ENCODE data around the gene GOLGA8F.
"Not testable (repeated sequence)": the region's sequence is repeated elsewhere in the genome, so short reads cannot be mapped to it uniquely, and the experiment has no call there.

GOLGA8F gene

GRCh38 chr15:28378364-28378763 lies at the start of gene GOLGA8F:
GOLGA8F (plus strand) TSS chr15:28378664; CDS start chr15:28378762, 98 bp downstream.
- H3K4me3 ChIP-seq (replicated peaks in 1 of 2; ENCODE audit: low read depth in 2 of 2, low read length in 2 of 2); DNase-seq (ENCODE audit: low read depth in 2 of 2): not testable (repeated sequence)

GRCh38 chr15:28357984-28358383 lies 20.5 kb upstream of the GOLGA8F start, which contains the start of gene GOLGA6L24:
GOLGA6L24 (minus strand) TSS chr15:28358084; CDS start chr15:28358023, 61 bp downstream.
- DNase-seq (ENCODE audit: low read depth in 2 of 2); H3K4me3 ChIP-seq (replicated peaks in 1 of 2; ENCODE audit: low read depth in 2 of 2, low read length in 2 of 2): not testable (repeated sequence)

- not testable (repeated sequence) for DNase-seq (ENCODE audit: low read depth in 2 of 2); H3K4me3 ChIP-seq (replicated peaks in 1 of 2; ENCODE audit: low read depth in 2 of 2, low read length in 2 of 2)
Measured at GRCh38 chr15:28365502-28365901, 13.0 kb upstream of the GOLGA8F start.

- H3K4me3 ChIP-seq (replicated peaks in 1 of 2; ENCODE audit: low read depth in 2 of 2, low read length in 2 of 2); DNase-seq (ENCODE audit: low read depth in 2 of 2): not testable (repeated sequence)
Measured at GRCh38 chr15:28380053-28380452, 1.6 kb downstream of the GOLGA8F start.

- DNase-seq (ENCODE audit: low read depth in 2 of 2); H3K4me3 ChIP-seq (replicated peaks in 1 of 2; ENCODE audit: low read depth in 2 of 2, low read length in 2 of 2): not testable (repeated sequence)
Measured at GRCh38 chr15:28396022-28396421, 17.6 kb downstream of the GOLGA8F start.

GRCh38 chr15:28402774-28403435 lies 24.4 kb downstream of the GOLGA8F start:
- DNase-seq (ENCODE audit: low read depth in 2 of 2); H3K4me3 ChIP-seq (replicated peaks in 1 of 2; ENCODE audit: low read depth in 2 of 2, low read length in 2 of 2): not testable (repeated sequence)

- not testable (repeated sequence) for DNase-seq (ENCODE audit: low read depth in 2 of 2)
Measured at GRCh38 chr15:28420470-28420869, 42.0 kb downstream of the GOLGA8F start.

GRCh38 chr15:28435594-28435993 lies 57.1 kb downstream of the GOLGA8F start:
- not testable (repeated sequence) for H3K4me3 ChIP-seq (replicated peaks in 1 of 2; ENCODE audit: low read depth in 2 of 2, low read length in 2 of 2); DNase-seq (ENCODE audit: low read depth in 2 of 2)

More at GRCh38 chr15:28420470-28420869, 42.0 kb downstream of the GOLGA8F start:
- not testable (repeated sequence) for H3K4me3 ChIP-seq (replicated peaks in 1 of 2; ENCODE audit: low read depth in 2 of 2, low read length in 2 of 2)

All from cardiac fibroblast (primary cell).